Activated gamma-delta T cell treated with anti-CD3 and anti-CD28 coated beads, Interleukin-2, amount 50 U/mL, for 16 hours (primary cell): ENCODE data around the gene EMID1.

Source experiments
- DNase-seq: peaks from one replicate; pipeline ENCODE4 v3.0.0-alpha.2; 2020; ENCODE audit warnings: low read depth

Gene EMID1

GRCh38 chr22:29195118-29195963 is 10.4 kb upstream of the EMID1 start:
- DNase-seq: no peak

GRCh38 chr22:29195964-29196666 is 9.6 kb upstream of the EMID1 start:
- DNase-seq: no peak

- no peak for DNase-seq
Measured at GRCh38 chr22:29197096-29197495, 8.6 kb upstream of the EMID1 start.

- DNase-seq: no peak
Measured at GRCh38 chr22:29198240-29198639, 7.5 kb upstream of the EMID1 start.

- no peak for DNase-seq
Measured at GRCh38 chr22:29199702-29200400, 5.8 kb upstream of the EMID1 start.

GRCh38 chr22:29200901-29201300 is 4.8 kb upstream of the EMID1 start:
- DNase-seq: no peak

GRCh38 chr22:29201782-29202181 is 3.9 kb upstream of the EMID1 start:
- DNase-seq: no peak

GRCh38 chr22:29202212-29203192 is 3.2 kb upstream of the EMID1 start:
- DNase-seq: peak; percentile 12

GRCh38 chr22:29203488-29204454 is 1.9 kb upstream of the EMID1 start:
- DNase-seq: no peak

- no peak for DNase-seq
Measured at GRCh38 chr22:29204455-29205183, 1.1 kb upstream of the EMID1 start.

- DNase-seq: no peak
Measured at GRCh38 chr22:29205252-29205593, 473 bp upstream of the EMID1 start.

GRCh38 chr22:29206372-29207242 is 911 bp downstream of the EMID1 start:
- no peak for DNase-seq

- no peak for DNase-seq
Measured at GRCh38 chr22:29207243-29207550, 1.5 kb downstream of the EMID1 start.

- no peak for DNase-seq
Measured at GRCh38 chr22:29207562-29208501, 2.1 kb downstream of the EMID1 start.

GRCh38 chr22:29208502-29208862 is 2.8 kb downstream of the EMID1 start:
- DNase-seq: no peak

- no peak for DNase-seq
Measured at GRCh38 chr22:29208879-29209623, 3.4 kb downstream of the EMID1 start.

GRCh38 chr22:29209624-29209929 is 3.9 kb downstream of the EMID1 start:
- no peak for DNase-seq
